ENCODE measurements around the gene RFTN1. TPM values are rescaled to one million over a fixed set of nuclear protein-coding genes. Genes with fewer than 3 reads are reported as not detected.
A peak's percentile ranks its signal among the peaks of the same experiment; 100 is the strongest.

The RFTN1 gene
- total RNA-seq, 1 experiment from 2014 or later, result 2.2 TPM

DNA sequence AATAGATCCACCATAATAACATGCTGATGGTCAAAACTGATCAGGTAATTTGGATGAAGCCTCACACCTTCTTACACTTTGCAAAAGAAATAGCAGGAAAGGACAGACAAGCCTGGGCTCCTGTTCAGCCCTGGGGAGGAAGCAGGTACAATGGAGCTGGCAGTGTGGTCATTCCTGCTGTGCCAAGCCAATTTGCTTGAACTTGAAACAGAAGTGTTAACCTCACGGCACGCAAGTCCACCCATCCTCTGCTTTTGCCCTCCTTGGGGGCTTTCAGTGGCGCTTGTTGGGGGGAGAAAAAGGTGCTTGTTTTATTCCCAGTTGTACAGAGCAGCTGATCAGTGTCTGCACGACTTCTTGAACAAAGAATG lies 36.8 kb upstream of the RFTN1 start:
- Mint-ChIP-seq H3K9me3 (no peaks in the 10 kb centered on the region; a peak in 1 of 5 replicates), H3K27me3 (ENCODE audit: low read depth) (no peaks in the 10 kb centered on the region; the same call in 1 of the 2 replicates), H3K36me3 (ENCODE audit: insufficient read depth in 1 of 3, low read depth in 3 of 3) (peaks cover 0 to 5% (median 2%) of the 10 kb centered on the region in 3 experiments; a peak in 3 of 7 replicates), H3K4me1 (peaks cover 16 to 17% of the 10 kb centered on the region in 2 experiments), H3K27ac (peak overlapping the region in 1 of 3 experiments; percentile 77; a peak in 1 of 7 replicates), H3K4me3 (peak overlapping the region in 1 of 2 experiments; percentile 37; a peak in 2 of 5 replicates)
- no peak overlapping the region for H3K14ac ChIP-seq (ENCODE audit: insufficient read depth, low read length)
- H3K23me2 ChIP-seq (ENCODE audit: insufficient read length, low read depth, low read length, poor library complexity, severe bottlenecking), result no peaks in the 10 kb centered on the region
- H4K8ac ChIP-seq (replicated peaks; ENCODE audit: insufficient read length, low read depth, low read length), result no peak overlapping the region
- no peak overlapping the region for H3K4ac ChIP-seq (ENCODE audit: low read depth, low read length)
- H3K27me3 ChIP-seq (ENCODE audit: insufficient read depth, low read length), result no peaks in the 10 kb centered on the region
- no peak overlapping the region for H2AK5ac ChIP-seq (ENCODE audit: insufficient read length, low read length)
- no peak overlapping the region for H2BK12ac ChIP-seq (ENCODE audit: insufficient read length, low read depth, low read length)
- peaks cover 2% of the 10 kb centered on the region; the same call in 1 of the 2 replicates for H3K4me1 ChIP-seq (ENCODE audit: insufficient read depth, low read length)
- peak; percentile 48 for DNase-seq
- H4K91ac ChIP-seq (ENCODE audit: insufficient read length, low read depth, low read length), result no peak overlapping the region
- H2BK120ac ChIP-seq (ENCODE audit: low read depth, low read length, poor library complexity, severe bottlenecking), result no peak overlapping the region
- H2AFZ ChIP-seq (ENCODE audit: low read length), result peak overlapping the region; percentile 71
- H3K9me3 ChIP-seq (ENCODE audit: control insufficient read depth, low read depth, low read length), result no peaks in the 10 kb centered on the region
- no peaks in the 10 kb centered on the region for H4K20me1 ChIP-seq (ENCODE audit: control insufficient read depth, insufficient read depth, insufficient read length)
- H2BK5ac ChIP-seq (ENCODE audit: insufficient read length, low read length), result no peak overlapping the region
- H3K56ac ChIP-seq (ENCODE audit: insufficient read length, low read depth, low read length), result no peak overlapping the region
- H2BK20ac ChIP-seq (ENCODE audit: low read depth, low read length, poor library complexity, severe bottlenecking), result no peak overlapping the region
- no peaks in the 10 kb centered on the region for H3K79me2 ChIP-seq (ENCODE audit: insufficient read depth, low read length)
- H3K9ac ChIP-seq (ENCODE audit: extremely low read depth, insufficient read length, low read length), result peak overlapping the region; percentile 6
- peak overlapping the region; percentile 38 for H3K4me2 ChIP-seq (ENCODE audit: insufficient read depth, insufficient read length, low read length)
- no peak overlapping the region for H2BK15ac ChIP-seq (ENCODE audit: low read depth, low read length)
- H3K23ac ChIP-seq (ENCODE audit: insufficient read length, low read depth, low read length), result no peak overlapping the region
- H3K18ac ChIP-seq (ENCODE audit: insufficient read length, low read depth, low read length), result peak overlapping the region; percentile 25
- H3T11ph ChIP-seq (ENCODE audit: low read length), result no peak overlapping the region
- no peak overlapping the region for H3K27ac ChIP-seq (ENCODE audit: insufficient read length, low read depth, low read length)
- TF ChIP-seq, protein P1, sequence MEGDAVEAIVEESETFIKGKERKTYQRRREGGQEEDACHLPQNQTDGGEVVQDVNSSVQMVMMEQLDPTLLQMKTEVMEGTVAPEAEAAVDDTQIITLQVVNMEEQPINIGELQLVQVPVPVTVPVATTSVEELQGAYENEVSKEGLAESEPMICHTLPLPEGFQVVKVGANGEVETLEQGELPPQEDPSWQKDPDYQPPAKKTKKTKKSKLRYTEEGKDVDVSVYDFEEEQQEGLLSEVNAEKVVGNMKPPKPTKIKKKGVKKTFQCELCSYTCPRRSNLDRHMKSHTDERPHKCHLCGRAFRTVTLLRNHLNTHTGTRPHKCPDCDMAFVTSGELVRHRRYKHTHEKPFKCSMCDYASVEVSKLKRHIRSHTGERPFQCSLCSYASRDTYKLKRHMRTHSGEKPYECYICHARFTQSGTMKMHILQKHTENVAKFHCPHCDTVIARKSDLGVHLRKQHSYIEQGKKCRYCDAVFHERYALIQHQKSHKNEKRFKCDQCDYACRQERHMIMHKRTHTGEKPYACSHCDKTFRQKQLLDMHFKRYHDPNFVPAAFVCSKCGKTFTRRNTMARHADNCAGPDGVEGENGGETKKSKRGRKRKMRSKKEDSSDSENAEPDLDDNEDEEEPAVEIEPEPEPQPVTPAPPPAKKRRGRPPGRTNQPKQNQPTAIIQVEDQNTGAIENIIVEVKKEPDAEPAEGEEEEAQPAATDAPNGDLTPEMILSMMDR (conservative IDR thresholded peaks at IDR 0.05), result no peak
- no CpG with 5 or more reads among the region's 4 CpGs for WGBS (ENCODE audit: extremely low coverage, insufficient read length, low lambda C conversion rate)
- H3K79me1 ChIP-seq (ENCODE audit: insufficient read depth, low read depth, low read length, poor library complexity, severe bottlenecking), result no peaks in the 10 kb centered on the region
- H4K5ac ChIP-seq (ENCODE audit: insufficient read length, low read depth, low read length), result no peak overlapping the region
